GM18508 (cell line): ENCODE results near the gene HECTD3.

Experiments used
- ATAC-seq: cut with Tn5 transposase; IDR thresholded peaks from one replicate; pipeline ENCODE4 v1.9.1; 2021; ENCODE audit warnings: moderate number of reproducible peaks; ENCODE audit not compliant: insufficient read depth, unreplicated experiment

Gene HECTD3

GRCh38 chr1:45010855-45011811, at the start of gene HECTD3:
Gene HECTD3 (minus strand): TSS chr1:45011324. CDS start chr1:45011257, 67 bp downstream.
- ATAC-seq: peak; percentile 42

- no peak for ATAC-seq
Measured at GRCh38 chr1:45059829-45060228, 48.7 kb upstream of the HECTD3 start.

- ATAC-seq: no peak
Measured at GRCh38 chr1:45057542-45057941, 46.4 kb upstream of the HECTD3 start.

- ATAC-seq: no peak
Measured at GRCh38 chr1:45051005-45051772, 40.1 kb upstream of the HECTD3 start.

- no peak for ATAC-seq
Measured at GRCh38 chr1:45047032-45047431, 35.9 kb upstream of the HECTD3 start.

DNA sequence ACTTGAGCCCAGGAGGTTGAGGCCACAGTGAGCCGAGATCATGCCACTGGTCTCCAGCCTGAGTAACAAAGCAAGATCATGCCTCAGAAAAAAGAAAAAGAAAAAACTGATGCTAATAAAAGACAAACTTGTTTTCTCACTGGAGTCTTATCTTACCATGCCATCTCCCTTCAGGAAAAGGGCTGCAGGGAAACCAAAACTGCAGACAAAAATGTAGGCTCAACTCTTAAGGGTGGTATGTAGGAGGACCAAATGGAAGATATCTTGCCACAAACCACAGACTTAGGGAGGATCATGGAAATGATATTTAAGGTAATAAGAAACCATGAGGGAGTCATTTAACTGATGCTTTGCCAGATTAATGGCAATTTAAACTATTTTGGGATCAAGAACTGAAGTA, 33.8 kb upstream of the HECTD3 start:
- ATAC-seq: no peak

DNA sequence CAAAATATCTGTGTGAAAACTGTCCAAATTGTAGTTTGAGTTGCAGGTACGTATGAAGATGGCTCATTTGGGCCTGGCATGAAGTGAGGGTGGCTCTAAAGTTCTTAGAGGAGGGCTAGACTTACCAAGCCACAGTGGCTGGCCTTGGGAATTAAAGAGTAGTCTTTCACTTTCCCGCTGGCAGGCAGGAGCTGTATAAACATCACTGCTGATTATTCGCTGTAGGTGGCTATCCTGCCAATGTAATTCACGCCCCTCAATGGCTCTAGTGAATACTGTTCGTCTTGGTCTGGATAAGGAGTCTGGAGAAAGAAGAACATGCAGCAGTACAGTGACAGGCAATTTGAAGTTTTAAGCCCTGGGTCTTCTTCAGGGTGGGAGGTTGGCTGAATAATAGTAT, 32.0 kb upstream of the HECTD3 start:
- no peak for ATAC-seq

DNA sequence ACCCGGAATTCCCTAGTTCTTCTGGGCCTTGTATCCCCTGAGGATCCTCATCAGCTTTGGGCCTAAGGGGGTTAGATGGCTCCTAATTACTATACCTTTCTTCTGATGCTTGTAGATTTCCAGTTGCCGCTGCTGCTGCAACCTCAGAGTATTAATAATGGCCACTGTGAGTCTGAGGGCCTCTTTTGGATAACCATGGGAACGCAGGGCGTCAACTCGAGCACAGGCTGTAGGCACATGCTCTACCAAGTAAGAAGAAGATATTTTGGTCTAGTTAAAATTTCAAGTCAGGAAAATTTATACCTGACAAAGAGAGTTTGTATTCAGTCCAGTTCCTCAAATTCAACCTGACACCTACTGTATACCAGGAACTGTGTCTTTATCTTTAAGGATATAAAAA, 29.2 kb upstream of the HECTD3 start:
- ATAC-seq: no peak

DNA sequence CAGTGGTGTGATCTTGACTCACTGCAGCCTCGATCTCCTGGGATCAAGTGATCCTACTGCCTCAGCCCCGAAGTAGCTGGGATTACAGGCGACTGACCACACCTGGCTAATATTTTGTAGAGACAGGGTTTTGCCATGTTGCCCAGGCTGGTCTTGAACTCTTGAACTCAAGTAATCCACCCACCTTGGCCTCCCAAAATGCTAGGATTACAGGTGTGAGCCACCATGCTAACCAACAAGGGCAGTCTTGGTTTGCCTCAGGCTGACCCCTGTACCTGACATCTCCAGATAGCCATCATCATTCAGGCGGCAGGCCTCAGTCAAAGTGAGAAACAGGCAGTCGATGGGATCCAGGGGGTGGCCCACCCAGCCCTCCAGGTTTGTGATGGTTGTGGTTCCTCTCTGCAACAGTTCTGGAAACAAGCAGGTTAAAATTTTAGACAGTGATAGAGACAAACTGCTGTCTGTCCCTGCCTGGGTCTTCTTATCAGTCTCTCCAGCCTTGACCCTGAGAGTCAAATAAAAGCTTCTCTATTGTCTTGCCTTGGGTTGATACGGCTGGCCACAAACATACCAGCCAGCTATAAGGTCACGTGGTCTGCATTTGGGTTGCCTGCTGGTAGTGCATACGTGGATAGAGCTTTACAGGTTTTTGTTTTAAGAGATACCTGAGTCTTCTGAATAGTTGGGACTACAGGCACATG, 27.7 kb upstream of the HECTD3 start:
- no peak for ATAC-seq

- no peak for ATAC-seq
Measured at GRCh38 chr1:45038240-45038639, 27.1 kb upstream of the HECTD3 start.

- ATAC-seq: no peak
Measured at GRCh38 chr1:45037456-45037855, 26.3 kb upstream of the HECTD3 start.

DNA sequence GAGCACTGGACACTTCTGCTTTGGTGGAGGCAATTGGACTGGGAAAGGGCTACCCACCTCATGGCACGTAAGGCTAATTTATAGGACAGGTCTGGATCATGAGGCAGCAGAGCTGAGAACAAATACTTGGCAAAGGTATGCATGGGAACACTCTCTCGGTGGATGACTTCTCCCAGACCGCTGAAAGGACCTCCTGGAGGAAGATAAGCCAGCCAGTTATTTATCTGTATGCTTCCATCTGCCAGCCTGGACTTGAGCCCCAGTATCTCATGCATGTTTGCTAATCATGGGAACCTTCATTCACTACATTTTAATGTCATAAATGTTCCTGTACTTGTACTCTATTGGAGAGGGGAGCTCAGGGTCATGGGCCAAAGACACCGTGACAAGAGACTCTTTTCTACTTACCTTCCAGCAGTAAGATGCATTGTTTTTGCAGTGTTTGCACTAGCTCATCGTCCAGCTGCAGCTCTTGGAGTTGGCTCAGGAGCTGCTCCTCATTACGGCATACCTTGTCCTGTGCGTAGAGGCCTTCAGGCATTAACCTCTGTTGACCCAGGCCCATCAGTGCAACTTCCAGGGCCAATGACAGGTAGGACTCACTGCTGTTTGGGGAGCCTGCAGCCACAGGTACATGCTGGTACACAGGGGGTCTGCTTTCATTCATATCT, 24.6 kb upstream of the HECTD3 start:
- no peak for ATAC-seq

DNA sequence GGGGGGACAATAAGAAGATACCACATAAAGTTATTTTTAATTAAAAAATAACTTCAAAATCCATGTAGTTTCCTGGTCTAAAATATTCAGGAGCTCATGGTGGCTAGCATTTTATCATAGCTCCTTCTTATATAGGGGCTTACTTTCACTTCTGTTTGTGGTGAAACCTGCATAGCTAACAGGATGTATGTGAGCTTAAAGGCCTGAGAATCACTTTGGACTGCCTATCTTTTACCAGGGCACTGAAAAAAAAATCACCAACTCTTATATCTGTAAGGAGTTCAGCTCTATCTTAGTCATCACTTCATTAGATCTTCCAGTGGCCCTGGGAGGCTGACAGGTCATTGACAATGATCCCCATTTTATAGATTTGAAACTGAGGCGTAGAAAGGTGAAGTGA, 22.2 kb upstream of the HECTD3 start:
- no peak for ATAC-seq

DNA sequence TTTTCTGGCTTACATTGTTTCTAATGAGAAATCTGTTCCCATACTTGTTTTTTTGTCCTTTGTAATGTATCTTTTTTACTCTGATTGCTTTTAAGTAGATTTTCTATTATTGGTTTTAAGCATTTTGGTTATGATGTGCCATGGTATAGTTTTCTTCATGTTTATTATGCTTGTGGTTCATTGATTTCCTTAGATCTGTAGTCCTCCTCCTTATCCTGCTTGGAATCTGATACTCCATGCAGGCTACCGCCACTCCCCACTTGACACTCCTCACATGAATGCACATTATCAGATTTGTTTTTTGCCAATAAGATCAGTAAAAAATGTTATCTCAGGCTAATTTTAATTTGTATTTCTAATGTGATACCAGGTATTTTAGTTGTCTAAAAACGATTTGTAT, 21.7 kb upstream of the HECTD3 start:
- ATAC-seq: no peak

GRCh38 chr1:45026446-45026845, 15.3 kb upstream of the HECTD3 start:
- ATAC-seq: no peak

DNA sequence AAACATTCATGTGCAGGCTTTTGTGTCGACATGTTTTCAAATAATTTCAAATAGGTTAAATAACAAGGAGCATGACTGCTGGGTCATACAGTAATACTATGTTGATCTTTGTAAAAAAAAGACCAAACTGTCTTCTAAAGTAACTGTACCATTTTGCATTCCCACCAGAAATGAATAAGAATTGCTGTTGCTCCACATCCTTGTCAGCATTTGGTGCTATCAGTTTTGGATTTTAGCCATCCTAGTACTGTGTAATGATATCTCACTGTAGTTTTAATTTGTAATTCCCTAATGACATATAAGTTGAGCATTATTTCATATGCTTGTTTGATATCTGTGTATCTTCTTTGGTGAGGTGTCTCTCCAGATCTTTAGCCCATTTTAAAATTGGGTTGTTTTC, 12.5 kb upstream of the HECTD3 start:
- no peak for ATAC-seq

- ATAC-seq: no peak
Measured at GRCh38 chr1:45018599-45019230, 7.6 kb upstream of the HECTD3 start.

- ATAC-seq: no peak
Measured at GRCh38 chr1:45016767-45017166, 5.6 kb upstream of the HECTD3 start.

- no peak for ATAC-seq
Measured at GRCh38 chr1:45016090-45016697, 5.1 kb upstream of the HECTD3 start.
